Limb (tissue), 2 donors: ENCODE measurements around the gene ARL3.
A peak's percentile ranks its signal among the peaks of the same experiment; 100 is the strongest.
"Not testable (repeated sequence)": the region's sequence is repeated elsewhere in the genome, so short reads cannot be mapped to it uniquely, and the experiment has no call there.

Source experiments
- DNase-seq, 2 donors: peaks; one replicate each; pipeline ENCODE4 v3.0.0-alpha.2; 2016; ENCODE audit errors: extremely low spot score in 2 of 2

The ARL3 gene

GRCh38 chr10:102738692-102739121 lies 24.5 kb upstream of the ARL3 start:
- no peak for DNase-seq

- no peak for DNase-seq
These were observed 20.9 kb upstream of the ARL3 start for GRCh38 chr10:102735065-102735562.

- no peak for DNase-seq
These were observed 18.5 kb upstream of the ARL3 start for GRCh38 chr10:102732661-102733060.

GRCh38 chr10:102731222-102731800 lies 17.1 kb upstream of the ARL3 start:
- no peak for DNase-seq

GRCh38 chr10:102729029-102730026 lies 15.1 kb upstream of the ARL3 start:
- DNase-seq = peak in 1 of 2 donors; percentile 90

- DNase-seq = no peak
These were observed 13.0 kb upstream of the ARL3 start for GRCh38 chr10:102727037-102727818.

GRCh38 chr10:102726274-102726673 lies 12.1 kb upstream of the ARL3 start:
- DNase-seq = no peak

- no peak for DNase-seq
These were observed 9.8 kb upstream of the ARL3 start for GRCh38 chr10:102723989-102724388.

GRCh38 chr10:102721954-102722353 lies 7.8 kb upstream of the ARL3 start:
- DNase-seq = no peak

GRCh38 chr10:102720775-102721301 lies 6.6 kb upstream of the ARL3 start:
- no peak for DNase-seq

GRCh38 chr10:102720337-102720736 lies 6.1 kb upstream of the ARL3 start:
- DNase-seq = no peak

- no peak for DNase-seq
These were observed 4.0 kb upstream of the ARL3 start for GRCh38 chr10:102718220-102718619.

GRCh38 chr10:102716900-102717565 lies 2.8 kb upstream of the ARL3 start:
- DNase-seq = not testable (repeated sequence)

GRCh38 chr10:102715880-102716279 lies 1.7 kb upstream of the ARL3 start:
- DNase-seq = no peak

- DNase-seq = no peak
These were observed 641 bp upstream of the ARL3 start, which contains the start of gene SFXN2 for GRCh38 chr10:102714621-102715455. Gene SFXN2, plus strand, starts transcription at chr10:102714636. Its CDS starts 12,001 bp downstream, at chr10:102726637.

GRCh38 chr10:102713539-102713813 lies 721 bp downstream of the ARL3 start:
- DNase-seq = peak in 1 of 2 donors; percentile 20

- no peak for DNase-seq
These were observed 1.2 kb downstream of the ARL3 start for GRCh38 chr10:102712843-102713538.

GRCh38 chr10:102712089-102712488 lies 2.1 kb downstream of the ARL3 start:
- DNase-seq = no peak

GRCh38 chr10:102710609-102711008 lies 3.6 kb downstream of the ARL3 start:
- DNase-seq = no peak
